Measurements from ENCODE around the gene FAM193A. TPM values are rescaled to one million over a fixed set of nuclear protein-coding genes. Genes with fewer than 3 reads are reported as not detected.
A peak's percentile ranks its signal among the peaks of the same experiment; 100 is the strongest.
"Not testable (repeated sequence)": the region's sequence is repeated elsewhere in the genome, so short reads cannot be mapped to it uniquely, and the experiment has no call there.

Gene FAM193A
- polyA plus RNA-seq, 1 experiment, result 5.9 TPM

- peaks cover 8% of the 10 kb centered on the region for H3K9me3 ChIP-seq (ENCODE audit: control insufficient read depth, insufficient read depth, low read length)
- no peak overlapping the region for H3K4me3 ChIP-seq (ENCODE audit: low read depth, low read length)
- H3K27ac ChIP-seq (ENCODE audit: low read depth, low read length), result peak overlapping the region; percentile 39
- CTCF ChIA-PET, result interaction anchor here (1.3 kb wide), 1 partner anchor 13 kb away, joined by 3 read pairs; no protein-coding TSS in a partner anchor
- DNase-seq (ENCODE audit: low read depth, low spot score), result no peak
- POLR2A ChIA-PET, result no interaction called here
- no peaks in the 10 kb centered on the region for H3K27me3 ChIP-seq (ENCODE audit: control insufficient read depth, insufficient read depth, low read length)
- TF ChIP-seq, protein P1, sequence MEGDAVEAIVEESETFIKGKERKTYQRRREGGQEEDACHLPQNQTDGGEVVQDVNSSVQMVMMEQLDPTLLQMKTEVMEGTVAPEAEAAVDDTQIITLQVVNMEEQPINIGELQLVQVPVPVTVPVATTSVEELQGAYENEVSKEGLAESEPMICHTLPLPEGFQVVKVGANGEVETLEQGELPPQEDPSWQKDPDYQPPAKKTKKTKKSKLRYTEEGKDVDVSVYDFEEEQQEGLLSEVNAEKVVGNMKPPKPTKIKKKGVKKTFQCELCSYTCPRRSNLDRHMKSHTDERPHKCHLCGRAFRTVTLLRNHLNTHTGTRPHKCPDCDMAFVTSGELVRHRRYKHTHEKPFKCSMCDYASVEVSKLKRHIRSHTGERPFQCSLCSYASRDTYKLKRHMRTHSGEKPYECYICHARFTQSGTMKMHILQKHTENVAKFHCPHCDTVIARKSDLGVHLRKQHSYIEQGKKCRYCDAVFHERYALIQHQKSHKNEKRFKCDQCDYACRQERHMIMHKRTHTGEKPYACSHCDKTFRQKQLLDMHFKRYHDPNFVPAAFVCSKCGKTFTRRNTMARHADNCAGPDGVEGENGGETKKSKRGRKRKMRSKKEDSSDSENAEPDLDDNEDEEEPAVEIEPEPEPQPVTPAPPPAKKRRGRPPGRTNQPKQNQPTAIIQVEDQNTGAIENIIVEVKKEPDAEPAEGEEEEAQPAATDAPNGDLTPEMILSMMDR (IDR thresholded peaks at IDR 0.05; ENCODE audit: low read depth, low read length), result no peak
Measured at GRCh38 chr4:2583517-2583916, 47.1 kb downstream of the FAM193A start.

DNA sequence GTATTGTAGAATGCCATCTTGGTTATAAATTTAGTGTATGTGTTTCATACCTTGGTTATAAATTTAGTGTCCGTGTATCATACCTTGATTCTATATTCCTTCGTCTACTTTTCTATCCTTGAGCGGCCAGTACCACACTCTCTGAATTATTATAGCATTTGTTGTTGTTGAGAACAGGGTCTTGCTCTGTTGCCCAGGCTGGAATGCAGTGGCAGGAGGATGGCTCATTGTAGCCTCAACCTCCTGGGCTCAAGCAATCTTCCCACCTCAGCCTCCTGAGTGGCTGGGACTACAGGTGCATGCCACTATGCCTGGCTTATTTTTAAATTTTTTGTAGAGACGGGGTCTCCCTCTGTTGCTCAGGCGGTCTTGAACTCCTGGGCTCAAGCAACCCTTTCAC is 50.1 kb downstream of the FAM193A start:
- TF ChIP-seq, protein P1 (IDR thresholded peaks at IDR 0.05; ENCODE audit: low read depth, low read length), result no peak
- no peak overlapping the region for H3K27ac ChIP-seq (ENCODE audit: low read depth, low read length)
- no peaks in the 10 kb centered on the region for H3K9me3 ChIP-seq (ENCODE audit: control insufficient read depth, insufficient read depth, low read length)
- POLR2A ChIA-PET, result no interaction called here
- CTCF ChIA-PET, result no interaction called here
- H3K27me3 ChIP-seq (ENCODE audit: control insufficient read depth, insufficient read depth, low read length), result no peaks in the 10 kb centered on the region
- no peak for DNase-seq (ENCODE audit: low read depth, low spot score)
- no peak overlapping the region for H3K4me3 ChIP-seq (ENCODE audit: low read depth, low read length)

GRCh38 chr4:2587213-2587823 is 50.9 kb downstream of the FAM193A start:
- CTCF ChIA-PET, result no interaction called here

DNA sequence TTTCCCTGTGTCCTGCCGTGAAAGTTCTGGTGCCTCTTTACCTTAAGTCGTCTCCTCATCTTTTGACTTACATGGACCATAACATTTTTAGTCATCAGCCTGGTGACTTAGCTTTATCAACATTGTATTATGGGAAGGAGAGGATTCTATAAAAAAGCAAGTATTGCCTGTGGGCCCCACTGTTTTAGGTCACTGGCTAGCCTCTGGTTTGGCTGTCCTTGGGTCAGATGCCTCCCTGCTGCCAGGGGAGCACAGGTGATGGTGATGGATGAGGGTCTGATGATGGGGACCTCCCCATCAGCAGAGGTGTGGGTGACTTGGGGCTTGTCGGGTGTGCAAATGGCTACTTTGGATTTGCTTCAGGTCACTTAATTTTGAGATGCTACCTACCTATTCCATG is 51.8 kb downstream of the FAM193A start:
- CTCF ChIA-PET, result no interaction called here
- H3K4me3 ChIP-seq (ENCODE audit: low read depth, low read length), result no peak overlapping the region
- DNase-seq (ENCODE audit: low read depth, low spot score), result no peak
- no peaks in the 10 kb centered on the region for H3K27me3 ChIP-seq (ENCODE audit: control insufficient read depth, insufficient read depth, low read length)
- TF ChIP-seq, protein P1 (IDR thresholded peaks at IDR 0.05; ENCODE audit: low read depth, low read length), result no peak
- no peaks in the 10 kb centered on the region for H3K9me3 ChIP-seq (ENCODE audit: control insufficient read depth, insufficient read depth, low read length)
- no peak overlapping the region for H3K27ac ChIP-seq (ENCODE audit: low read depth, low read length)
- POLR2A ChIA-PET, result interaction anchor here (1.1 kb wide), 1 partner anchor 8 kb away, joined by 3 read pairs; no protein-coding TSS in a partner anchor

More at GRCh38 chr4:2587213-2587823, 50.9 kb downstream of the FAM193A start:
- TF ChIP-seq, protein P1 (IDR thresholded peaks at IDR 0.05; ENCODE audit: low read depth, low read length), result no peak
- DNase-seq (ENCODE audit: low read depth, low spot score), result no peak
- Histone ChIP-seq H3K9me3 (ENCODE audit: control insufficient read depth, insufficient read depth, low read length) (no peaks in the 10 kb centered on the region), H3K4me3 (ENCODE audit: low read depth, low read length) (no peak overlapping the region), H3K27ac (ENCODE audit: low read depth, low read length) (peak overlapping the region; percentile 47), H3K27me3 (ENCODE audit: control insufficient read depth, insufficient read depth, low read length) (no peaks in the 10 kb centered on the region)
- POLR2A ChIA-PET, result interaction anchor here (0.6 to 1.1 kb wide), 2 partner anchors 9 to 51 kb away, joined by 3 to 5 read pairs; no protein-coding TSS in a partner anchor

- Histone ChIP-seq H3K27ac (ENCODE audit: low read depth, low read length) (no peak overlapping the region), H3K9me3 (ENCODE audit: control insufficient read depth, insufficient read depth, low read length) (no peaks in the 10 kb centered on the region), H3K27me3 (ENCODE audit: control insufficient read depth, insufficient read depth, low read length) (no peaks in the 10 kb centered on the region), H3K4me3 (ENCODE audit: low read depth, low read length) (no peak overlapping the region)
- DNase-seq (ENCODE audit: low read depth, low spot score), result no peak
- TF ChIP-seq, protein P1 (IDR thresholded peaks at IDR 0.05; ENCODE audit: low read depth, low read length), result no peak
- ChIA-PET CTCF (no interaction called here), POLR2A (no interaction called here)
Measured at GRCh38 chr4:2591189-2591588, 54.7 kb downstream of the FAM193A start.

DNA sequence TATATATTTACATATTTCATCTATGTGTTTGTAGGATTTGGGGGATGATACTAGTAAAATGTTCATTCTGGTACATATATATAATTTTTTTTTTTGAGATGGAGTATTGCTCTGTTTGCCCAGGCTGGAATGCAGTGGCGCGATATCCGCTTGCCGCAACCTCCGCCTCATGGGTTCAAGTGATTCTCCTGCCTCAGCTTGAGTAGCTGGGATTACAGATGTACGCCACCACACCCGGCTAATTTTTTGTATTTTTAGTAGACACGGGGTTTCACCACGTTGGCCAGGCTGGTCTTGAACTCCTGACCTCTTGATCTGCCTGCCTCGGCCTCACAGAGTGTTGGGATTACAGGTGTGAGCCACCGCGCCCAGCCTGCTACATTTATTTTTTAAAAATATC is 55.6 kb downstream of the FAM193A start:
- CTCF ChIA-PET; H3K27ac ChIP-seq (ENCODE audit: low read depth, low read length); DNase-seq (ENCODE audit: low read depth, low spot score); H3K4me3 ChIP-seq (ENCODE audit: low read depth, low read length); H3K27me3 ChIP-seq (ENCODE audit: control insufficient read depth, insufficient read depth, low read length); H3K9me3 ChIP-seq (ENCODE audit: control insufficient read depth, insufficient read depth, low read length); POLR2A ChIA-PET: not testable (repeated sequence)

All from AG04450 (cell line).